CD14-positive monocyte (primary cell): Measurements from ENCODE around the gene TARBP1. TPM values are rescaled to one million over a fixed set of nuclear protein-coding genes. Genes with fewer than 3 reads are reported as not detected.

Experiments used
- DNase-seq, 3 donors: peaks; one replicate each; pipeline ENCODE4 v3.0.0-alpha.2; 2011 to 2022
- H2AFZ ChIP-seq: 2 replicates; pipeline ENCODE4 v1.6.0; 2012; ENCODE audit warnings: mild to moderate bottlenecking, low read depth, low read length, inconsistent platforms; ENCODE audit not compliant: insufficient read depth, poor library complexity, severe bottlenecking
- H3K27ac ChIP-seq, 2 donors: 1 replicate in 1 of 2; 2 replicates in 1 of 2; pipeline ENCODE4 v1.5.1; 2012 to 2013; ENCODE audit warnings: low read length in 2 of 2, control low read depth in 1 of 2, inconsistent platforms in 1 of 2, low read depth in 1 of 2, mild to moderate bottlenecking in 1 of 2
- H3K27me3 ChIP-seq, 2 donors: one replicate each; pipeline versions ENCODE4 v1.6.0 to v1.6.1; 2011 to 2013; ENCODE audit warnings: low read length in 2 of 2; ENCODE audit not compliant: control insufficient read depth in 2 of 2, insufficient read depth in 2 of 2
- H3K36me3 ChIP-seq, 2 donors: replicated peaks in 1 of 2; 1 replicate in 1 of 2; 2 replicates in 1 of 2; pipeline versions ENCODE4 v1.5.1 to v1.6.1; 2012 to 2013; ENCODE audit warnings: low read length in 2 of 2, control low read depth in 1 of 2, inconsistent platforms in 1 of 2, mild to moderate bottlenecking in 1 of 2; ENCODE audit not compliant: insufficient read depth in 2 of 2, control insufficient read depth in 1 of 2
- H3K4me1 ChIP-seq, 2 donors: 1 replicate in 1 of 2; 2 replicates in 1 of 2; pipeline versions ENCODE4 v1.5.1 to v1.6.1; 2012 to 2013; ENCODE audit warnings: low read length in 2 of 2, control low read depth in 1 of 2, inconsistent platforms in 1 of 2, mild to moderate bottlenecking in 1 of 2, moderate library complexity in 1 of 2; ENCODE audit not compliant: insufficient read depth in 2 of 2, control insufficient read depth in 1 of 2
- H3K4me2 ChIP-seq: replicated peaks from 2 replicates; pipeline ENCODE3; 2012; ENCODE audit warnings: low read length, moderate library complexity, mild to moderate bottlenecking; ENCODE audit not compliant: poor library complexity, severe bottlenecking; ENCODE audit errors: extremely low read depth
- H3K4me3 ChIP-seq, 3 experiments: fragments of 200-600 bp in 1 of 3; sonication (generic) in 1 of 3; replicated peaks in 1 of 3; 1 replicate in 2 of 3; 2 replicates in 1 of 3; pipeline ENCODE4 v1.5.1; 2011 to 2013; ENCODE audit warnings: low read length in 3 of 3, mild to moderate bottlenecking in 3 of 3, control low read depth in 2 of 3, low read depth in 2 of 3, inconsistent platforms in 1 of 3, moderate library complexity in 1 of 3
- H3K79me2 ChIP-seq: 2 replicates; pipeline ENCODE4 v1.6.0; 2012; ENCODE audit warnings: mild to moderate bottlenecking, control low read depth, inconsistent platforms, low read length, moderate library complexity; ENCODE audit not compliant: insufficient read depth
- H3K9ac ChIP-seq: 2 replicates; pipeline ENCODE4 v1.6.0; 2017; ENCODE audit warnings: low read length, mild to moderate bottlenecking; ENCODE audit not compliant: insufficient read depth, poor library complexity, severe bottlenecking
- H3K9me3 ChIP-seq, 2 donors: replicated peaks in 1 of 2; 1 replicate in 1 of 2; 2 replicates in 1 of 2; pipeline versions ENCODE4 v1.5.1 to v1.6.1; 2012 to 2013; ENCODE audit warnings: low read length in 2 of 2, control low read depth in 1 of 2; ENCODE audit not compliant: control insufficient read depth in 1 of 2, insufficient read depth in 1 of 2
- H4K20me1 ChIP-seq: 2 replicates; pipeline ENCODE4 v1.6.0; 2012; ENCODE audit warnings: mild to moderate bottlenecking, low read length, control low read depth, moderate library complexity; ENCODE audit not compliant: insufficient read depth
- H3K27ac Mint-ChIP-seq, 7 donors: one replicate each; pipeline ENCODE4 v1.8.0; 2020; ENCODE audit warnings: mild to moderate bottlenecking in 7 of 7, mixed read lengths in 7 of 7, moderate library complexity in 6 of 7, inconsistent platforms in 2 of 7
- H3K27me3 Mint-ChIP-seq, 3 donors: one replicate each; pipeline ENCODE4 v1.8.0; 2021 to 2022; ENCODE audit warnings: low read depth in 3 of 3, mild to moderate bottlenecking in 3 of 3, mixed read lengths in 3 of 3, moderate library complexity in 3 of 3, inconsistent platforms in 1 of 3
- H3K36me3 Mint-ChIP-seq, 2 donors: one replicate each; pipeline ENCODE4 v1.8.0; 2020; ENCODE audit warnings: mixed read lengths in 2 of 2, inconsistent platforms in 1 of 2, mild to moderate bottlenecking in 1 of 2
- H3K4me1 Mint-ChIP-seq: one replicate; pipeline ENCODE4 v1.8.0; 2020; ENCODE audit warnings: mild to moderate bottlenecking, mixed read lengths
- H3K4me3 Mint-ChIP-seq, 2 donors: one replicate each; pipeline ENCODE4 v1.8.0; 2020; ENCODE audit warnings: mild to moderate bottlenecking in 2 of 2, mixed read lengths in 2 of 2, moderate library complexity in 1 of 2
- H3K9me3 Mint-ChIP-seq, 7 donors: one replicate each; pipeline ENCODE4 v1.8.0; 2020 to 2022; ENCODE audit warnings: mixed read lengths in 7 of 7, mild to moderate bottlenecking in 6 of 7, moderate library complexity in 6 of 7, inconsistent platforms in 2 of 7
- CTCF ChIP-seq: fragments of 200-600 bp; IDR thresholded peaks from one replicate; pipeline ENCODE4 v1.8.0; 2022; ENCODE audit warnings: antibody characterized with exemption, mild to moderate bottlenecking
- WGBS: methylation state at CpG from one replicate; pipeline ENCODE4 v1.1.5; 2013; ENCODE audit warnings: missing lambda C conversion rate; ENCODE audit not compliant: insufficient coverage; 5-methylcytosine and 5-hydroxymethylcytosine counted together
- intact Hi-C, 2 donors: fragments of 100-400 bp; cut with micrococcal nuclease; formaldehyde crosslinking; loops; one replicate each; pipeline versions ENCODE4 v1.15.0 to v1.15.1; 2023
- polyA plus RNA-seq, 3 donors: library from polyadenylated mRNA; depleted of rRNA in 1 of 3; unstranded in 2 of 3; stranded (reverse) in 1 of 3; fragments of 300-500 nt in 2 of 3; fragments of >200 nt in 1 of 3; fragmentation: Illumina TruSeq in 2 of 3; gene quantifications; 1 replicate in 2 of 3; 2 replicates in 1 of 3; pipeline ENCODE4 v1.2.3, GENCODE V29; 2012 to 2021

TARBP1 gene
- polyA plus RNA-seq, 3 donors, result 1.4 to 30.9 (median 3.2) TPM

- intact Hi-C loops, result no loop called here
- H3K4me2 ChIP-seq, result no peak overlapping the region
- H3K27me3 ChIP-seq, result no peaks in the 10 kb centered on the region
- H3K9ac ChIP-seq, result no peak overlapping the region
- H3K79me2 ChIP-seq, result no peaks in the 10 kb centered on the region
- WGBS, result 90% methylated on average over 5 of the region's 5 CpGs
- Mint-ChIP-seq H3K36me3 (no peaks in the 10 kb centered on the region), H3K4me1 (peaks cover 63% of the 10 kb centered on the region), H3K27ac (peak overlapping the region in 1 of 7 donors; percentile 79), H3K9me3 (peaks cover 0 to 3% (median 0%) of the 10 kb centered on the region in 7 donors), H3K27me3 (no peaks in the 10 kb centered on the region), H3K4me3 (no peak overlapping the region)
- no peak overlapping the region for H3K4me3 ChIP-seq
- H4K20me1 ChIP-seq, result no peaks in the 10 kb centered on the region
- H2AFZ ChIP-seq, result no peak overlapping the region
- no peak for DNase-seq
- H3K9me3 ChIP-seq, result no peaks in the 10 kb centered on the region
- H3K27ac ChIP-seq, result peak overlapping the region; percentile 89 to 94
- no peak for TF ChIP-seq CTCF
- no peaks in the 10 kb centered on the region for H3K36me3 ChIP-seq
- peaks cover 92 to 93% of the 10 kb centered on the region in 2 donors for H3K4me1 ChIP-seq
These were observed 42.9 kb upstream of the TARBP1 start for GRCh38 chr1:234521836-234522235.

- no peaks in the 10 kb centered on the region for H3K27me3 ChIP-seq
- no peaks in the 10 kb centered on the region for H3K9me3 ChIP-seq
- 60% methylated on average over 1 of the region's 6 CpGs for WGBS
- peak overlapping the region in 1 of 2 donors; percentile 94 for H3K27ac ChIP-seq
- intact Hi-C loops, result no loop called here
- no peaks in the 10 kb centered on the region for H3K36me3 ChIP-seq
- no peak overlapping the region for H2AFZ ChIP-seq
- Mint-ChIP-seq H3K4me3 (no peak overlapping the region), H3K27me3 (no peaks in the 10 kb centered on the region), H3K4me1 (peaks cover 62% of the 10 kb centered on the region), H3K27ac (peak overlapping the region in 3 of 7 donors; percentile 49 to 79 (median 63)), H3K9me3 (peaks cover 0 to 3% (median 0%) of the 10 kb centered on the region in 7 donors), H3K36me3 (no peaks in the 10 kb centered on the region)
- DNase-seq, result no peak
- H4K20me1 ChIP-seq, result no peaks in the 10 kb centered on the region
- H3K4me3 ChIP-seq, result no peak overlapping the region
- H3K4me1 ChIP-seq, result peaks cover 95 to 97% of the 10 kb centered on the region in 2 donors
- no peak for TF ChIP-seq CTCF
- H3K79me2 ChIP-seq, result no peaks in the 10 kb centered on the region
- no peak overlapping the region for H3K4me2 ChIP-seq
- no peak overlapping the region for H3K9ac ChIP-seq
These were observed 42.2 kb upstream of the TARBP1 start for GRCh38 chr1:234520908-234521817.
